Muscle of arm (tissue), 12 donors: ENCODE data around the gene PIH1D1. TPM values are rescaled to one million over a fixed set of nuclear protein-coding genes. Genes with fewer than 3 reads are reported as not detected.
"Not testable (repeated sequence)": the region's sequence is repeated elsewhere in the genome, so short reads cannot be mapped to it uniquely, and the experiment has no call there.

Experiments used
- DNase-seq: peaks from one replicate; pipeline ENCODE4 v3.0.0-alpha.2; 2013
- polyA plus RNA-seq, 12 donors: library from polyadenylated mRNA; unstranded; fragments of 120-200 nt; gene quantifications; one replicate each; pipeline ENCODE4 v1.2.1, GENCODE V29; 2013; ENCODE audit not compliant: insufficient read length in 12 of 12

The PIH1D1 gene
- polyA plus RNA-seq, 12 donors, result 31.0 to 56.8 (median 38.9) TPM; not detected in 1

- no peak for DNase-seq
These were observed 10.0 kb upstream of the PIH1D1 start for GRCh38 chr19:49461656-49462055.

- not testable (repeated sequence) for DNase-seq
These were observed 9.5 kb upstream of the PIH1D1 start for GRCh38 chr19:49461130-49461529.

DNA sequence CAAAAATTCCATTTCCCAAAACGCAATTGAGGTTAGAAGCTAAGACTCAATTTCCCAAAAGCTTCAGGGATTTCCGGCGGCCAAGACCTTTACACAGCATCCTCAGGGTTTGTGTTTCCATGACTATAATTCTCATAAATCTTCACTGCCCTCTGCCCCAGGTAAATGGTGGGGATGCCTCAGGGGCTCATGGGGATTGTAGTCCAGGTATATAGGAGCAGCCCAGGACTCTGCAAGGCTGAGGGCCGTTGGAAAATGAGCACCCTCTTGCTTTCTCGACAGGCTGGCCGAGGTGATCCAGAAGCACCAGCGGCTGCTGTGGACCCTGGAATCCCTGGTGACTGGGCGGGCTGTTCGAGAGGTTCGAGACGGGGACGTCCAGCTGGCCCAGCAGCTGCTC lies 7.8 kb upstream of the PIH1D1 start:
- DNase-seq, result no peak

DNA sequence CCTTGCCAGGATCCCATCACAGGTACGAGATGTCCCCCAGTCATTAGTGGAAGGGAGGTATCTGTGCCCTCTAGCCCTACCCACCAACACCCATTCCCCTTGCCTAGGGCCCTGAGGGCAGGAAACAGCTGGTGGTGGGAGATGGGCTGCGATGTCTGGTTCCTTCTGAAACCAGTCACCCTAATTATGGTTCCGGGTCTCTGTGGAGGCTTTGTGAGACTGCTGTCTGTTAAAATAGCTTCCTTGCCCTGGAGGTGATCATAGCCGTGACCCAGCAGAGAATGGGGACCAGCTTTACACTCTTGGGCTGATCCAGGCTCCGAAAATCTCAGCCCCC lies 6.9 kb upstream of the PIH1D1 start:
- no peak for DNase-seq

GRCh38 chr19:49456326-49456725 lies 4.7 kb upstream of the PIH1D1 start:
- no peak for DNase-seq

- DNase-seq, result peak; percentile 82
These were observed 4.2 kb upstream of the PIH1D1 start for GRCh38 chr19:49455773-49456172.

DNA sequence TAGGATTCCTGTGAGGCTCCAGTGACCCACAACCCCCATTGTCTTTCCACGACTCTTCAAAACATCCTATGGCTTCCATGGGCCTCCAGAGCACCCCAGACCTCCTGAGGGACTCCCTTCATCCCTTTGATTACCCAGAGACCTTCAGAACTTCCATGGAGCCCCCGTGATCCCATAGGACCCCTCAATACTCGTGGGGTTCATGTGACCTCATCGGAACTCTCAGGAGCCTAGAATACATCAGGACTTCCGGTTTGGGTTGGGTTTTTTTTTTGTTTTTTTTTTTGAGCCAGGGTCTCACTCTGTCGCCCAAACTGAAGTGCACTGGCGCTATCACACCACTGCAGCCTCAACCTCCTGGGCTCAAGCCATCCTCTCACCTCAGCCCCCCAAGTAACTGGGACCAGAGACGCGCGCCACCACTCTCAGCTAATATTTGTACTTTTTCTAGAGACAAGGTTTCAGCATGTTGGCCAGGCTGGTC lies 2.2 kb upstream of the PIH1D1 start:
- DNase-seq, result no peak

DNA sequence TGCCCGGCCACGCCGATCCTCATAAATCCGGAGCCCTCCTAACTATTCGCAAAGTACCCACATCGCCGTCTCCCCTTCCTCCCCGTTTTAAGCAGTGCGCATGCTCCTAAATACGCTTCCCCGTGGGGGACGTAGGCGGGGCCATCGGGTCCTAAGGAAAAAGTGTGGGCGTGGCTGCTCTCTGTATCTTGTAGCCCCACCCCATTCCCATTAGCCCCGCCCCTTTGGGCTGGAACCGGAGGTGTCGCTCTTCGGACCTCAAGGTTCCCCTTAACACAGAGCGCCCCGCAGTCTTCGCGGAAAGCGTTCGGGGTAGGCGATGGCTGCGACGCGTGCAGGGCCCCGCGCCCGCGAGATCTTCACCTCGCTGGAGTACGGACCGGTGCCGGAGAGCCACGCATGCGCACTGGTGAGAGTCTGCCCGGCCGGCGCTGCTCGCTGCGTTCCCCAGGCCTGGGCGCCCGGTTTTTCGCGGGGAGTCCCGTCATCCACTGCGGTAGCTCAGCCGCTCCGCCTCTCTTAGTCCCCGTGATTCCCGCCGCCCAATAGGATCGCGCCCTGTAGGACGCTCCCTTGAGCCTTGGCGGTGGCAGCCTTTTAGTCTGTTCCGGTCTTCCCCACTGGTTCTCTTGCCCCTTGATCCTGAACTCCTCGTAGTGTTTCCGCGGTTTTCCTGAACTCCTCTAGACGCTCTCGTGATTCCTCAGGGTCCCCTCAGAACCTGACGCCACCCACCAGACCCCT lies 1.6 kb upstream of the PIH1D1 start, which contains the start of gene ALDH16A1:
TSS of gene ALDH16A1 (plus strand) at position 213 of the 744 bp plus-strand sequence. CDS start at position 320, 107 bp downstream.
- DNase-seq, result peak; percentile 98

GRCh38 chr19:49450405-49450804 lies 1.2 kb downstream of the PIH1D1 start:
- no peak for DNase-seq

GRCh38 chr19:49448432-49448786 lies 3.2 kb downstream of the PIH1D1 start:
- DNase-seq, result no peak

GRCh38 chr19:49447485-49448431 lies 3.9 kb downstream of the PIH1D1 start:
- DNase-seq, result no peak

GRCh38 chr19:49445997-49446396 lies 5.6 kb downstream of the PIH1D1 start:
- DNase-seq, result no peak

GRCh38 chr19:49444100-49444700 lies 7.4 kb downstream of the PIH1D1 start:
- DNase-seq, result not testable (repeated sequence)

GRCh38 chr19:49443366-49444099 lies 8.1 kb downstream of the PIH1D1 start:
- peak; percentile 97 for DNase-seq

DNA sequence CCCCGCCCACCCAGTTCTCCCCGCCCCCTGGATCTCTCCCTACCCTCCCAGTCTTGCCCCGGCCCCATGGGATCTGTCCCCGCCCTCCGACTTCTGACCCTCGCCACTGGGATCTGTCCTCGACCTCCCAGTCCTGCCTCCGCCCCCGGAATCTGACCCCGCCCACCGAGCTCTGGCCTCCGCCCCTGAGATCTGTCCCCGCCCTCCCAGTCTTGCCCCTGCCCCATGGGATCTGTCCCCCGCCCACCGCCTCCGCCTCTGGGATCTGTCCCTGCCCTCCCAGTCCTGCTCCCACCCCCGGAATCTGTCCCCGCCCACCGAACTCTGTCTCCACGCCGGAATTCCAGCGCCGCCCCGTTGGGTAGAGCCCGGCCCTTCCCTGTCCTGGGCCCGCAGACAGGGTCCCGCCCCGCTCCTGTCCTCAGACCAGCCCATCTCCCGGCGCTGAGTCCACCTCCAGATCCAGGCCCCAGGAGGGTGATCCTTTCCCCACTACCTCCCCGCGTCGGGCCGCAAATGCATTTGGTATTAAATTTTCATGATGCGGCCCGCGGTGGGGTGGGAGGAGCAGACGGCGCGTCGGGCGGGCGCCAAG lies 8.7 kb downstream of the PIH1D1 start:
- DNase-seq, result peak; percentile 89

DNA sequence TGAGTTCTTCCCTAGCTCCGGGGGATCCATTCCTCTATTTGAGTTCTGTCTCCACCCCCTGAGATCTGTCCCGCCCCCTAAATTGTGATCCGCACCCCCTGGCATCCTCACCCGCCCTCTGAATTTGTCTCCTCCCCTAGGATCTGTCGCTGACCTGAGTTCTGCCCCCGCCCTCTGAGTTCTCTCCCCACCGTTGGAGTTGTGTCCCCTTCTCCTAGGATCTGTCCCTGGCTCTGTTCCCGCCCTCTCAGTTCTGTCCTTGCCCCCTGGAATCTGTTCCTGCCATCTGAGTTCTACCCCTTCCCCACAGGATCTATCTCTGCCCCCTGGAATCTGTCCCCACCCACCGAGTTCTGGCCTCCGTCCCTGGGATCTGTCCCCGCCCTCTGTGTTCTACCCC lies 9.3 kb downstream of the PIH1D1 start:
- DNase-seq, result no peak

- no peak for DNase-seq
These were observed 9.7 kb downstream of the PIH1D1 start for GRCh38 chr19:49441960-49442350.

GRCh38 chr19:49441210-49441959 lies 10.2 kb downstream of the PIH1D1 start, which contains the start of gene SLC17A7:
SLC17A7 (minus strand) TSS chr19:49441527; CDS start chr19:49441379, 148 bp downstream.
- DNase-seq, result no peak

GRCh38 chr19:49440439-49441209 lies 11.0 kb downstream of the PIH1D1 start:
- DNase-seq, result no peak

- DNase-seq, result no peak
These were observed 11.8 kb downstream of the PIH1D1 start for GRCh38 chr19:49439836-49440235.
